ENCODE data around the gene PVALB. TPM values are rescaled to one million over a fixed set of nuclear protein-coding genes. Genes with fewer than 3 reads are reported as not detected.
A peak's percentile ranks its signal among the peaks of the same experiment; 100 is the strongest.

Gene PVALB
- total RNA-seq, 1 donor from 2014 or later, result not detected

DNA sequence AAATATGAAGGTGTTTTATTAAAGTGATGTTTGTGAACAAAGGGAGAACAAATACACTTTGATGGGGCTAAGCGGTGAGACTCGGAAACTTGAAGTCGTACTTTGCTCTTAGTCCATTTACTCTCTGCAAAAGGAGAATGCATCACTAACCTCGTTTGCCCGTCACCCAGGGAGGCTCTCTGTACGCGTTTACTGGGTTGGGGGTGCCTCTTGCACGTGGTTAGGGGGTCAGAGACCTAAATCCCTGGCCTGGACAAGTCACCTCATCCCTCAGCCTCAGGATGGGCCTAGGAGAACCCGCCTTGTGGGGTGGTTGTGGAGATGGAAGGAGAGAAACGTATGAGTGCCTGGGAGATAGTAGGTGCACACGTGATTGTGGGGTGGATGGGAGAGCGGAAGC lies 40.1 kb downstream of the PVALB start:
- no peak for DNase-seq (ENCODE audit: low spot score)
- Mint-ChIP-seq H3K4me1 (ENCODE audit: unreplicated experiment) (peaks cover 11% of the 10 kb centered on the region), H3K27ac (ENCODE audit: unreplicated experiment) (no peak overlapping the region), H3K4me3 (ENCODE audit: unreplicated experiment) (peak overlapping the region; percentile 92), H3K36me3 (ENCODE audit: low read depth, unreplicated experiment) (peaks cover 11% of the 10 kb centered on the region), H3K9me3 (ENCODE audit: unreplicated experiment) (no peaks in the 10 kb centered on the region), H3K27me3 (ENCODE audit: unreplicated experiment) (peaks cover 6% of the 10 kb centered on the region)
- TF ChIP-seq, protein P1, sequence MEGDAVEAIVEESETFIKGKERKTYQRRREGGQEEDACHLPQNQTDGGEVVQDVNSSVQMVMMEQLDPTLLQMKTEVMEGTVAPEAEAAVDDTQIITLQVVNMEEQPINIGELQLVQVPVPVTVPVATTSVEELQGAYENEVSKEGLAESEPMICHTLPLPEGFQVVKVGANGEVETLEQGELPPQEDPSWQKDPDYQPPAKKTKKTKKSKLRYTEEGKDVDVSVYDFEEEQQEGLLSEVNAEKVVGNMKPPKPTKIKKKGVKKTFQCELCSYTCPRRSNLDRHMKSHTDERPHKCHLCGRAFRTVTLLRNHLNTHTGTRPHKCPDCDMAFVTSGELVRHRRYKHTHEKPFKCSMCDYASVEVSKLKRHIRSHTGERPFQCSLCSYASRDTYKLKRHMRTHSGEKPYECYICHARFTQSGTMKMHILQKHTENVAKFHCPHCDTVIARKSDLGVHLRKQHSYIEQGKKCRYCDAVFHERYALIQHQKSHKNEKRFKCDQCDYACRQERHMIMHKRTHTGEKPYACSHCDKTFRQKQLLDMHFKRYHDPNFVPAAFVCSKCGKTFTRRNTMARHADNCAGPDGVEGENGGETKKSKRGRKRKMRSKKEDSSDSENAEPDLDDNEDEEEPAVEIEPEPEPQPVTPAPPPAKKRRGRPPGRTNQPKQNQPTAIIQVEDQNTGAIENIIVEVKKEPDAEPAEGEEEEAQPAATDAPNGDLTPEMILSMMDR (IDR thresholded peaks at IDR 0.05; ENCODE audit: unreplicated experiment), result no peak

DNA sequence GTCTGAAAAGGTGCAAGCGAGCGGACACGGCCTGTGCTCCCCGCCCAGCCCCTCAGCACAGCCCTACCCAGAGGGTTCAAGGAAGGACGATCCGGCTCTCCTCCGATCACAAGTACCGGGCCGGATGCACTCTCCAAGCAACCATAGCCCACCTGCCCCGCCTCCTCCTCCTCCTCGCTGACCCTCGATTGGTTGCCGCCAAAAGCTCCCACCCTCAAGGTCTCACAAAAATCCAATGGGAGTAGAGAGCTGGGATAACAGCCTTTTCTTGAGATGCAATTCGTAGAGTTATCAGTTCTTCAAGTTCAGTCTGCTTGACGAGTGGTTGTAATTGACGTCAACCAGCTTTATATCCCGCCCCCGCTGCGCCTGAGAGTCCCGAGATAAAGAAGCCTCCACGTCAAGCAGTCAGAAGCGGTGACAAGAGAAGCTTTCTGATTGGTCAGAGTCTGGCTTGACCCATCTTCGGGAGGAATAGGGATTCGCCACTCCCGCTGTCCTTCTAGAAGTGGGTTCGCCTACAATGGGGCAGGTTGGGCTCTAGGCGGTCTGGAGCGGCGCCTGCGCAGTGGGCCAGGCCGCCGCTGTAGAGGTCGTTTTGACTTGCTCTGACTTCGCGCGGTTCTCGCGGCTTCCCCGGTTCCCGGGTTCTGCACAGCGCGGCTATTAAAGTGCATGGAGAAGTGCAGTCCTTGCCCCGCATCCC lies 40.7 kb downstream of the PVALB start, which contains the start of gene IFT27:
Gene IFT27 (minus strand): TSS at position 156 of the 706 bp plus-strand sequence. CDS start 412 bp downstream, outside the sequence.
- TF ChIP-seq, protein P1 (IDR thresholded peaks at IDR 0.05; ENCODE audit: unreplicated experiment), result no peak
- peaks cover 13% of the 10 kb centered on the region for H3K36me3 Mint-ChIP-seq (ENCODE audit: low read depth, unreplicated experiment)
- H3K27me3 Mint-ChIP-seq (ENCODE audit: unreplicated experiment), result peaks cover 9% of the 10 kb centered on the region
- DNase-seq (ENCODE audit: low spot score), result peak; percentile 94
- peak within 1 kb of the TSS; percentile 93 for H3K27ac Mint-ChIP-seq (ENCODE audit: unreplicated experiment)
- H3K4me3 Mint-ChIP-seq (ENCODE audit: unreplicated experiment), result peak within 1 kb of the TSS; percentile 94
- H3K4me1 Mint-ChIP-seq (ENCODE audit: unreplicated experiment), result peaks cover 15% of the 10 kb centered on the region
- H3K9me3 Mint-ChIP-seq (ENCODE audit: unreplicated experiment), result no peaks in the 10 kb centered on the region

DNA sequence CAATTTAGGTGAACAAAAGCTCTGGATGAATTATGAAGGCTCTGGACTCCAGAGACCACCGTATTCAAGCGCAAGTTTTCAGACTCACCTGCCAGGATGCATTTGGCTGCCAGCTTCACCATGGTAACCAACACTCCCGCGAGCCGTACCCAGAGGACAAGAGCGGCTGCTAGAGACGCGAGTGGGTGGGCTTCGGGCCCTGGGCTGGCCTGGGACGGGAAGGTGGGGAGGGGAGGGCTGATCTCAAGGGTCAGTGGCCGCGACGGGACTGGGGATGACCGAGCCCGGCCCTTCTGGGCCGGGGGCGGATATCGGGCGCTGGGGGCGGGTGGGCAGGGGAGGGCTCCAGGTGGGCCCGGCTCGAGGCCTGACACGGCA lies 41.3 kb downstream of the PVALB start:
- Mint-ChIP-seq H3K4me1 (ENCODE audit: unreplicated experiment) (peaks cover 20% of the 10 kb centered on the region), H3K4me3 (ENCODE audit: unreplicated experiment) (peak overlapping the region; percentile 94)

DNA sequence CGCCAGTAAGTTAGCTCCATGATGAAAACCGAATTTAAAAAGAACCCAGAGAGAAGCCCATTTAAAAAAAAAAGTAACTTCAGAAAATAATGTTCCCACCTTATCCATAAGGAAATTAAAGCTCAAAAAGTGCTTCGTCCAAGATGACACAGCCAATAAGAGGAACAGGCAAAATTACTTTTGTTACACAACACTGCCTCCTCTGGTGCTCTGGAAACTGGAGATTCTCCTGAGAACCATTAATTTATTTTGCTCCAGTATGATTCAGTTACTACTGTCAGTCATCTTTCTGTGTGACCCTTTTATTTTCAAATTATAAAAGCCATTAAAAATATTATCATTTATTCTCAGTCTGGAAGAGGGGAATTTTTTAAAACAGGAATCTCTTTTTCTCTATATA lies 42.9 kb downstream of the PVALB start:
- Mint-ChIP-seq H3K27me3 (ENCODE audit: unreplicated experiment) (peaks cover 13% of the 10 kb centered on the region), H3K9me3 (ENCODE audit: unreplicated experiment) (no peaks in the 10 kb centered on the region), H3K27ac (ENCODE audit: unreplicated experiment) (no peak overlapping the region), H3K36me3 (ENCODE audit: low read depth, unreplicated experiment) (peaks cover 18% of the 10 kb centered on the region), H3K4me3 (ENCODE audit: unreplicated experiment) (no peak overlapping the region), H3K4me1 (ENCODE audit: unreplicated experiment) (peaks cover 24% of the 10 kb centered on the region)
- DNase-seq (ENCODE audit: low spot score), result no peak
- TF ChIP-seq, protein P1 (IDR thresholded peaks at IDR 0.05; ENCODE audit: unreplicated experiment), result peak; percentile 26

More for the DNA sequence above, 41.3 kb downstream of the PVALB start:
- peak overlapping the region; percentile 93 for H3K27ac Mint-ChIP-seq (ENCODE audit: unreplicated experiment)
- no peaks in the 10 kb centered on the region for H3K9me3 Mint-ChIP-seq (ENCODE audit: unreplicated experiment)
- TF ChIP-seq, protein P1 (IDR thresholded peaks at IDR 0.05; ENCODE audit: unreplicated experiment), result no peak
- H3K27me3 Mint-ChIP-seq (ENCODE audit: unreplicated experiment), result peaks cover 9% of the 10 kb centered on the region
- DNase-seq (ENCODE audit: low spot score), result peak; percentile 48
- peaks cover 14% of the 10 kb centered on the region for H3K36me3 Mint-ChIP-seq (ENCODE audit: low read depth, unreplicated experiment)

- H3K9me3 Mint-ChIP-seq (ENCODE audit: unreplicated experiment), result no peaks in the 10 kb centered on the region
- DNase-seq (ENCODE audit: low spot score), result no peak
- peaks cover 18% of the 10 kb centered on the region for H3K36me3 Mint-ChIP-seq (ENCODE audit: low read depth, unreplicated experiment)
- no peak overlapping the region for H3K4me3 Mint-ChIP-seq (ENCODE audit: unreplicated experiment)
- peaks cover 24% of the 10 kb centered on the region for H3K4me1 Mint-ChIP-seq (ENCODE audit: unreplicated experiment)
- TF ChIP-seq, protein P1 (IDR thresholded peaks at IDR 0.05; ENCODE audit: unreplicated experiment), result no peak
- H3K27me3 Mint-ChIP-seq (ENCODE audit: unreplicated experiment), result peaks cover 13% of the 10 kb centered on the region
- no peak overlapping the region for H3K27ac Mint-ChIP-seq (ENCODE audit: unreplicated experiment)
Observed at GRCh38 chr22:36772451-36772850, 44.4 kb downstream of the PVALB start.

Measured in endothelial cell (in vitro differentiated cells).